Pancreas (tissue), 10 donors: ENCODE data around the gene MGA. TPM values are rescaled to one million over a fixed set of nuclear protein-coding genes. Genes with fewer than 3 reads are reported as not detected.

Source experiments
- ATAC-seq, 4 donors: fragments of 200-7000 bp; cut with Tn5 transposase; one replicate each; pipeline versions ENCODE4 v1.8.0 to v1.9.1; 2020; ENCODE audit warnings: mild to moderate bottlenecking in 4 of 4, moderate library complexity in 4 of 4
- DNase-seq, 6 donors: peaks; one replicate each; pipeline ENCODE4 v3.0.0-alpha.2; 2020
- FAIRE-seq: peaks from 2 replicates; lab custom pipeline; 2012; peaks lifted over from hg19 to GRCh38; lab: Jason Lieb, UNC
- H3K27ac ChIP-seq, 4 donors: fragments of 200-600 bp; sonication (generic); 1 replicate in 3 of 4; 2 replicates in 1 of 4; pipeline versions ENCODE4 v1.5.0 to v1.8.0; 2020
- H3K27me3 ChIP-seq, 4 donors: fragments of 200-600 bp; one replicate each; pipeline ENCODE4 v1.8.0; 2021
- H3K36me3 ChIP-seq, 3 donors: fragments of 200-600 bp; sonication (generic) in 1 of 3; one replicate each; pipeline versions ENCODE4 v1.5.0 to v1.8.0; 2020 to 2021
- H3K4me1 ChIP-seq, 3 donors: fragments of 200-600 bp; one replicate each; pipeline ENCODE4 v1.8.0; 2021
- H3K4me3 ChIP-seq, 4 donors: fragments of 200-600 bp; sonication (generic) in 2 of 4; one replicate each; pipeline versions ENCODE4 v1.5.0 to v1.8.0; 2020 to 2021
- H3K9me3 ChIP-seq, 4 donors: fragments of 200-600 bp; one replicate each; pipeline ENCODE4 v1.8.0; 2021
- WGBS, 2 donors: extraction: QIAGEN DNeasy Blood & Tissue Kit; methylation state at CpG; one replicate each; pipeline ENCODE4 v1.1.7; 2013; 5-methylcytosine and 5-hydroxymethylcytosine counted together
- intact Hi-C, 3 donors: fragments of 100-400 bp; cut with DNase I; formaldehyde crosslinking; loops; one replicate each; pipeline versions ENCODE4 v1.11.1 to v1.14.2; 2022
- polyA plus RNA-seq, 2 donors: library from polyadenylated mRNA; stranded (reverse); fragments of 200-250 nt; gene quantifications; one replicate each; pipeline ENCODE4 v1.2.3, GENCODE V29; 2013
- total RNA-seq, 6 donors: library from RNA; stranded (reverse); fragmentation: NEBNext Ultra II Directional in 4 of 6; extraction: Animal tissue kit (Norgen Biotek cat#: 25700) in 4 of 6; gene quantifications; one replicate each; pipeline versions ENCODE4 v1.2.1 to v1.2.4, GENCODE V29; 2021 to 2023
- TF ChIP-seq, protein P1 (sequence below), 4 donors: fragments of 200-600 bp; sonication (generic) in 3 of 4; IDR thresholded peaks; one replicate each; pipeline versions ENCODE4 v1.5.0 to v1.8.0; 2021; ENCODE audit warnings: antibody characterized with exemption in 4 of 4
- donor health status: healthy with polysubstance abuse.
- donor health status: DM: no; HTN: no; CAD: no; lungs with moderate emphysema.
- donor health status: DM: no; HTN: no; CAD: no.
- donor health status: control.
- donor health status: control.
- donor health status: Bipolar disorder and iron deficiency.
- donor health status: DM: yes; HTN: yes; CAD: no.
- donor health status: DM: no; HTN: no; CAD: no.
- donor health status: DM: no; HTN: no; CAD: no.
- donor health status: DM: yes; HTN: yes; CAD: no.

The MGA gene
- total and polyA plus RNA-seq, 8 donors = 2.7 to 31.3 (median 17.6) TPM

DNA sequence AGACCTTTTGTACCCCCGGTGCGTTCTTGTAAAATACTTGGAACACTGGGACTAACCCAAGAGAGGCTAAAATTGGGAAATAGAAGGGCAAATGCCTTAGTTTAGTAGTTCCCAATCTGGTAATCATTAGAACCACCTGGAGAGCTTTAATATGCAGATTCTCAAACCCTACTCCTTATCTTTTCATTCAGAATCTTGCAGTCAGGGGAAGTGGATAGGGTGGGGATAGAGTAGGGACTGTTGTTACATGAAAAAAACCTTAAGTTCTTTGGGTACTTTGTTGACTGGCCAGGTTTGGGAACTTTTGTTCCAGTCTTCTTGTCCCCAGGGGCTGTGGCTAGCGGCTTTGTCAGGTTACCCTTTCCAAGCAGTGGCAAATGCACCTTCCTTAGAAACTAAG lies 130.0 kb downstream of the MGA start:
- intact Hi-C loops = no loop called here
- TF ChIP-seq, protein P1, sequence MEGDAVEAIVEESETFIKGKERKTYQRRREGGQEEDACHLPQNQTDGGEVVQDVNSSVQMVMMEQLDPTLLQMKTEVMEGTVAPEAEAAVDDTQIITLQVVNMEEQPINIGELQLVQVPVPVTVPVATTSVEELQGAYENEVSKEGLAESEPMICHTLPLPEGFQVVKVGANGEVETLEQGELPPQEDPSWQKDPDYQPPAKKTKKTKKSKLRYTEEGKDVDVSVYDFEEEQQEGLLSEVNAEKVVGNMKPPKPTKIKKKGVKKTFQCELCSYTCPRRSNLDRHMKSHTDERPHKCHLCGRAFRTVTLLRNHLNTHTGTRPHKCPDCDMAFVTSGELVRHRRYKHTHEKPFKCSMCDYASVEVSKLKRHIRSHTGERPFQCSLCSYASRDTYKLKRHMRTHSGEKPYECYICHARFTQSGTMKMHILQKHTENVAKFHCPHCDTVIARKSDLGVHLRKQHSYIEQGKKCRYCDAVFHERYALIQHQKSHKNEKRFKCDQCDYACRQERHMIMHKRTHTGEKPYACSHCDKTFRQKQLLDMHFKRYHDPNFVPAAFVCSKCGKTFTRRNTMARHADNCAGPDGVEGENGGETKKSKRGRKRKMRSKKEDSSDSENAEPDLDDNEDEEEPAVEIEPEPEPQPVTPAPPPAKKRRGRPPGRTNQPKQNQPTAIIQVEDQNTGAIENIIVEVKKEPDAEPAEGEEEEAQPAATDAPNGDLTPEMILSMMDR (IDR thresholded peaks at IDR 0.05) = no peak
- 94 to 95% methylated on average over 3 of the region's 3 CpGs for WGBS, 2 donors

DNA sequence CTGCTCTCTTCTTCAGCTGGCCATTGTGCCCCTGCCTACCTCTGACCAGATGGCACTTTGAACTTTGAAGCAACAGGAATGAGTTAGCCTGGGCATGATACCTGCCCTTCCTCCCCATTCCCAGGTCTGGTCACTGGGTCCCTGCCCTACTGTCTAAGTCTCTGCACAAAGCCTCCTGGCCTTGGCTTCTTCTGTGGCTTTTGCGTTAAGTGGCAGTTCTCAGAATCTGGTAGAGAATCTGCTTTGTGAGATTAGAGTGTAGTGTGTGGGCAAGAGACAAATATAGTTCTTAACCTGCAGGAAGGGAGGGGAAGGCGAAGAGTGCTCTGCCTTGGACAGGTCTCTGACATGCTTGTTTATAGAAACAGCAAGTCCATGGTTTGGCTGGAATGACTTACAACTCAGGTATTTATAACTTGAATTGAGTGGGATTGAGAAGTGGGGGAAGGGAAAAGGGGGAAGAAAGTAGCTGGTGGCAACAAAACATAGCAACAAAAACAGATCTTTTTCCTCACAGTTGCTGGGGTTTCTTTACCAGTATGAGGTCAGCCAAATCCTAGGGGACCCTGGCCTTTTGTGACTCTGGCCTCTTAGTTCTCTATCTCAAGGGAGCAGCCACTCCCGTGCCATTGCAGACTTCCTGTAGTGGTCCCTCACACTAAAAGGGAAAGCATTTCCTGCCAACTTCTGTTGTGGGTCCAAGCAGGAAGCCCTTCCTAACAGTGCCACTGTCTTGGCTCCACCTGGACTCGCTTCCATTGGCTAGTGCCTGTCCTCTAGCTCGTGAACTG lies 130.7 kb downstream of the MGA start:
- H3K4me1 ChIP-seq = no peaks in the 10 kb centered on the region
- H3K27ac ChIP-seq = no peak overlapping the region
- no peaks in the 10 kb centered on the region for H3K36me3 ChIP-seq
- FAIRE-seq (no peak), DNase-seq (no peak), ATAC-seq (peak in 2 of 4 donors; percentile 11 to 28)
- TF ChIP-seq, protein P1 (IDR thresholded peaks at IDR 0.05) = no peak
- no peaks in the 10 kb centered on the region for H3K9me3 ChIP-seq
- intact Hi-C loops = no loop called here
- H3K27me3 ChIP-seq = no peaks in the 10 kb centered on the region
- H3K4me3 ChIP-seq = no peak overlapping the region
- 80 to 84% methylated on average over 5 of the region's 5 CpGs for WGBS, 2 donors

More for the DNA sequence above, 130.0 kb downstream of the MGA start:
- H3K27me3 ChIP-seq = no peaks in the 10 kb centered on the region
- no peak overlapping the region for H3K4me3 ChIP-seq
- H3K9me3 ChIP-seq = no peaks in the 10 kb centered on the region
- no peaks in the 10 kb centered on the region for H3K4me1 ChIP-seq
- FAIRE-seq = no peak
- H3K36me3 ChIP-seq = no peaks in the 10 kb centered on the region
- H3K27ac ChIP-seq = no peak overlapping the region
- ATAC-seq = no peak
- DNase-seq = no peak

DNA sequence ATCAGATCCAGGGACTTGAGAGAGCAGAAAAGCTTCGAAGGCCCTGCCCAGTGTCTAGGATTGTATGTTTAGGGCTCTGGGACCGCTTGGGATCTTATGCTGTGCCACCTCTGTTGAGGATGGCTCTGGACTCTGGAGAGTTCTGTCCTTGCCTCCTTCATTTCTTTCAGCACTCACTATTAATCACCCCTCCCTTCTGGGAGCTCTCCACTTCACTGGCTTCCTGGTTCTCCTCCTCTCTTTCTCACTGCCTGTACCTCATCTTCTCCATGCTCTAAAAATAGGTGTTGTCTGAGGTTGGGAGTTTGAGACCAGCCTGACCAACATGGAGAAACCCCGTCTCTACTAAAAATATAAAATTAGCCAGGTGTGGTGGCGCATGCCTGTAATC lies 131.3 kb downstream of the MGA start:
- Histone ChIP-seq H3K4me1 (no peaks in the 10 kb centered on the region), H3K36me3 (no peaks in the 10 kb centered on the region), H3K9me3 (no peaks in the 10 kb centered on the region), H3K4me3 (no peak overlapping the region), H3K27me3 (no peaks in the 10 kb centered on the region), H3K27ac (no peak overlapping the region)
- DNase-seq = no peak
- 91 to 96% methylated on average over 4 of the region's 4 CpGs for WGBS, 2 donors
- ATAC-seq = no peak
- no peak for FAIRE-seq
- intact Hi-C loops = no loop called here
- TF ChIP-seq, protein P1 (IDR thresholded peaks at IDR 0.05) = no peak

DNA sequence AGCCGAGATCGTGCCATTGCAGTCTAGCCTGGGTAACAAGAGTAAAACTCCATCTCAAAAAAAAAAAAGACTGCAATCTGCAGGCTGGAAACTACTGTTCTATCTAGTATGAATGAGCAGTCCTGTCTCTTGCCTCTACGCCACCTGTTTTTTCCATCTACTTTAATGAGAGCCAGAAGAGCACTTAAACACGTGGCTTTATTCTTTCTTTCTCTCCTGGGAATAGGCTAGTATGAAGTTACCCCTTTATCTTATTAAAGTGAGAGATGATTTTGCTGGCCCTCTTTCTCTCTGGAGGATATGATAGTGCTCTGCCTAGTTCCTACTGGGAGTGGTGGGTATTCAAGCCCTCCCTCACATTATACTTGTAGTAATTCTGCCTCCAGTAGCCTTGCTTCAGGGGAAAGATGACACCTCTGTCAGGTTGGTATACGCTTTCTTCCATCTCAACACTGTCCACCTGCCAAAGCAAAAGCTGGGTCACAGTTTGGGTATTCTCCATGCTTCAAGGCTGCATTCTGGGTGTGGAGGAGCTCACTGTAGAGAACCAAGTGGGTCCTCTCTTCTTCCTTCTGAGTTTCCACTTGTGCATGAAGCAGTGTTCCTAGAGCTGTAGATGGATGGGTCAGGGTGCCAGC lies 131.9 kb downstream of the MGA start:
- H3K9me3 ChIP-seq = no peaks in the 10 kb centered on the region
- no peak overlapping the region for H3K4me3 ChIP-seq
- no peak overlapping the region for H3K27ac ChIP-seq
- TF ChIP-seq, protein P1 (IDR thresholded peaks at IDR 0.05) = no peak
- ATAC-seq (no peak), DNase-seq (no peak), FAIRE-seq (no peak)
- H3K4me1 ChIP-seq = no peaks in the 10 kb centered on the region
- no peaks in the 10 kb centered on the region for H3K36me3 ChIP-seq
- H3K27me3 ChIP-seq = no peaks in the 10 kb centered on the region
- intact Hi-C loops = no loop called here
- 91 to 95% methylated on average over 5 of the region's 5 CpGs for WGBS, 2 donors

DNA sequence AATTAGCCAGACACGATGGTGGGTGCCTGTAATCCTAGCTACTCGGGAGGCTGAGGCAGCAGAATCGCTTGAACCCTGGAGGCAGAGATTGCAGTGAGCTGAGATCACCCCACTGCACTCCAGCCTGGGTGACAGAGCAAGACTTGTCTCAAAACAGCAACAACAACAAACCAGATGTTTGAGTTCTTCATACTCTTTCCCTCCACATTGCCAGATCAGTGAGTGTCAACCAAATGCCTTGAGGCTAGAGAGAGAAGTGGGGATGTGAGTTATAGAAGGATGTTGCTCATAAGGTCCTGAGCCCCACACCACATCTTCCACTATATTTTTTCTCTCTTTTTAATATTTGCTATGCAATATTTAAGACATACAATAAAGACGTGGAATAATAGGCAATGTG lies 133.9 kb downstream of the MGA start:
- Histone ChIP-seq H3K27ac (no peak overlapping the region), H3K36me3 (no peaks in the 10 kb centered on the region), H3K9me3 (no peaks in the 10 kb centered on the region), H3K27me3 (no peaks in the 10 kb centered on the region), H3K4me1 (no peaks in the 10 kb centered on the region), H3K4me3 (no peak overlapping the region)
- ATAC-seq (no peak), DNase-seq (no peak), FAIRE-seq (no peak)
- TF ChIP-seq, protein P1 (IDR thresholded peaks at IDR 0.05) = no peak
- intact Hi-C loops = no loop called here
- WGBS, 2 donors = 86 to 87% methylated on average over 4 of the region's 4 CpGs
